ENCODE measurements around the gene ZFAND3.

- TF ChIP-seq POLR2A (IDR thresholded peaks at IDR 0.05) (no peak), EP300 (IDR thresholded peaks at IDR 0.05) (no peak), POLR2AphosphoS5 (IDR thresholded peaks at IDR 0.05) (no peak)
- TF ChIP-seq, protein P1, sequence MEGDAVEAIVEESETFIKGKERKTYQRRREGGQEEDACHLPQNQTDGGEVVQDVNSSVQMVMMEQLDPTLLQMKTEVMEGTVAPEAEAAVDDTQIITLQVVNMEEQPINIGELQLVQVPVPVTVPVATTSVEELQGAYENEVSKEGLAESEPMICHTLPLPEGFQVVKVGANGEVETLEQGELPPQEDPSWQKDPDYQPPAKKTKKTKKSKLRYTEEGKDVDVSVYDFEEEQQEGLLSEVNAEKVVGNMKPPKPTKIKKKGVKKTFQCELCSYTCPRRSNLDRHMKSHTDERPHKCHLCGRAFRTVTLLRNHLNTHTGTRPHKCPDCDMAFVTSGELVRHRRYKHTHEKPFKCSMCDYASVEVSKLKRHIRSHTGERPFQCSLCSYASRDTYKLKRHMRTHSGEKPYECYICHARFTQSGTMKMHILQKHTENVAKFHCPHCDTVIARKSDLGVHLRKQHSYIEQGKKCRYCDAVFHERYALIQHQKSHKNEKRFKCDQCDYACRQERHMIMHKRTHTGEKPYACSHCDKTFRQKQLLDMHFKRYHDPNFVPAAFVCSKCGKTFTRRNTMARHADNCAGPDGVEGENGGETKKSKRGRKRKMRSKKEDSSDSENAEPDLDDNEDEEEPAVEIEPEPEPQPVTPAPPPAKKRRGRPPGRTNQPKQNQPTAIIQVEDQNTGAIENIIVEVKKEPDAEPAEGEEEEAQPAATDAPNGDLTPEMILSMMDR (IDR thresholded peaks at IDR 0.05): no peak
Measured at GRCh38 chr6:37877373-37878149, 58.0 kb downstream of the ZFAND3 start.
